Left colon (tissue), 2 donors: Measurements from ENCODE around the gene LRRC4C. TPM values are rescaled to one million over a fixed set of nuclear protein-coding genes. Genes with fewer than 3 reads are reported as not detected.

Source experiments
- ATAC-seq: fragments of 200-7000 bp; cut with Tn5 transposase; one replicate; pipeline ENCODE4 v1.9.1; 2020; ENCODE audit warnings: mild to moderate bottlenecking, moderate library complexity
- DNase-seq, 2 donors: peaks; one replicate each; pipeline ENCODE4 v3.0.0-alpha.2; 2020
- intact Hi-C, 2 donors: fragments of 100-400 bp; cut with DNase I in 1 of 2; cut with micrococcal nuclease in 1 of 2; formaldehyde crosslinking; loops; one replicate each; pipeline versions ENCODE4 v1.11.2 to v1.14.0; 2022; cut with DNase I, micrococcal nuclease
- total RNA-seq, 2 donors: library from RNA; stranded (reverse); fragmentation: NEBNext Ultra II Directional; extraction: Animal tissue kit (Norgen Biotek cat#: 25700); gene quantifications; one replicate each; pipeline ENCODE4 v1.2.1, GENCODE V29; 2021
- donor health status: DM: no; HTN: no; CAD: no.
- donor health status: DM: yes; HTN: yes; CAD: no.

LRRC4C gene
- total RNA-seq, 2 donors from 2014 or later = 0.31 to 0.42 TPM

- DNase-seq = no peak
- ATAC-seq = no peak
- intact Hi-C loops = no loop called here
Measured at GRCh38 chr11:40393511-40393910, 1065.9 kb downstream of the LRRC4C start.

- DNase-seq (no peak), ATAC-seq (no peak)
- intact Hi-C loops = no loop called here
Measured at GRCh38 chr11:40391679-40392078, 1067.8 kb downstream of the LRRC4C start.

GRCh38 chr11:40388097-40388818 lies 1071.2 kb downstream of the LRRC4C start:
- no peak for ATAC-seq
- intact Hi-C loops = no loop called here
- DNase-seq = no peak

GRCh38 chr11:40387240-40387980 lies 1072.0 kb downstream of the LRRC4C start:
- no peak for ATAC-seq
- no peak for DNase-seq
- intact Hi-C loops = no loop called here

GRCh38 chr11:40384991-40385390 lies 1074.5 kb downstream of the LRRC4C start:
- intact Hi-C loops = no loop called here
- DNase-seq = no peak
- no peak for ATAC-seq

GRCh38 chr11:40381481-40381880 lies 1078.0 kb downstream of the LRRC4C start:
- ATAC-seq = no peak
- intact Hi-C loops = no loop called here
- no peak for DNase-seq

- intact Hi-C loops = no loop called here
- no peak for ATAC-seq
- DNase-seq = no peak
Measured at GRCh38 chr11:40380835-40381234, 1078.6 kb downstream of the LRRC4C start.

- intact Hi-C loops = no loop called here
- DNase-seq (no peak), ATAC-seq (no peak)
Measured at GRCh38 chr11:40376331-40376730, 1083.1 kb downstream of the LRRC4C start.

- intact Hi-C loops = no loop called here
- ATAC-seq (no peak), DNase-seq (no peak)
Measured at GRCh38 chr11:40370821-40371616, 1088.4 kb downstream of the LRRC4C start.

- no peak for DNase-seq
- intact Hi-C loops = no loop called here
- ATAC-seq = no peak
Measured at GRCh38 chr11:40360206-40360798, 1099.2 kb downstream of the LRRC4C start.

- no peak for DNase-seq
- ATAC-seq = no peak
- intact Hi-C loops = no loop called here
Measured at GRCh38 chr11:40354121-40354520, 1105.3 kb downstream of the LRRC4C start.

- ATAC-seq = no peak
- no peak for DNase-seq
- intact Hi-C loops = no loop called here
Measured at GRCh38 chr11:40340911-40341310, 1118.5 kb downstream of the LRRC4C start.

GRCh38 chr11:40338739-40339138 lies 1120.7 kb downstream of the LRRC4C start:
- DNase-seq = no peak
- intact Hi-C loops = no loop called here
- no peak for ATAC-seq

GRCh38 chr11:40338062-40338461 lies 1121.4 kb downstream of the LRRC4C start:
- DNase-seq (no peak), ATAC-seq (no peak)
- intact Hi-C loops = no loop called here

GRCh38 chr11:40337118-40337517 lies 1122.3 kb downstream of the LRRC4C start:
- DNase-seq = no peak
- ATAC-seq = no peak
- intact Hi-C loops = no loop called here

- ATAC-seq (no peak), DNase-seq (peak; percentile 7 to 39)
- intact Hi-C loops = no loop called here
Measured at GRCh38 chr11:40328890-40329614, 1130.4 kb downstream of the LRRC4C start.

- intact Hi-C loops = no loop called here
- ATAC-seq = no peak
- no peak for DNase-seq
Measured at GRCh38 chr11:40323241-40323640, 1136.2 kb downstream of the LRRC4C start.

- intact Hi-C loops = no loop called here
- ATAC-seq = no peak
- no peak for DNase-seq
Measured at GRCh38 chr11:40321537-40321936, 1137.9 kb downstream of the LRRC4C start.

- ATAC-seq (no peak), DNase-seq (no peak)
- intact Hi-C loops = no loop called here
Measured at GRCh38 chr11:40316171-40316570, 1143.3 kb downstream of the LRRC4C start.
